CD8-positive, alpha-beta memory T cell (primary cell): ENCODE results near the gene TAPT1. TPM values are rescaled to one million over a fixed set of nuclear protein-coding genes. Genes with fewer than 3 reads are reported as not detected.

ENCODE experiments used
- CTCF ChIA-PET: fragments of 350-600 bp; sonication (Branson Sonifier 250); formaldehyde crosslinking; loops from one replicate; lab custom pipeline; 2021; ENCODE audit warnings: antibody characterized with exemption; lab: Charles Lee
- POLR2A ChIA-PET: fragments of 350-600 bp; sonication (Branson Sonifier 250); formaldehyde crosslinking; loops from one replicate; lab custom pipeline; 2021; ENCODE audit warnings: antibody characterized with exemption; lab: Charles Lee
- DNase-seq, 5 donors: peaks; one replicate each; pipeline versions ENCODE4 v3.0.0 to v3.0.0-alpha.2; 2020 to 2022; ENCODE audit warnings: mixed read lengths in 1 of 5
- H3K27ac ChIP-seq: one replicate; pipeline ENCODE4 v1.7.0; 2013; ENCODE audit warnings: low read depth, mild to moderate bottlenecking, low read length, moderate library complexity
- H3K27me3 ChIP-seq: 2 replicates; pipeline ENCODE4 v1.7.0; 2013; ENCODE audit warnings: low read length, mild to moderate bottlenecking; ENCODE audit not compliant: insufficient read depth, poor library complexity, severe bottlenecking
- H3K36me3 ChIP-seq: 2 replicates; pipeline ENCODE4 v1.7.0; 2013; ENCODE audit warnings: mild to moderate bottlenecking, low read length, moderate library complexity; ENCODE audit not compliant: insufficient read depth
- H3K4me1 ChIP-seq: 2 replicates; pipeline ENCODE4 v1.7.0; 2013; ENCODE audit warnings: mild to moderate bottlenecking, low read length, moderate library complexity; ENCODE audit not compliant: insufficient read depth
- H3K4me3 ChIP-seq: 2 replicates; pipeline ENCODE4 v1.7.0; 2013; ENCODE audit warnings: mild to moderate bottlenecking, low read length
- H3K9me3 ChIP-seq: 2 replicates; pipeline ENCODE4 v1.7.0; 2013; ENCODE audit warnings: mild to moderate bottlenecking, low read length
- H3K27ac Mint-ChIP-seq, 8 donors: one replicate each; pipeline ENCODE4 v1.8.0; 2020 to 2021; ENCODE audit warnings: mixed read lengths in 8 of 8, mild to moderate bottlenecking in 6 of 8, inconsistent platforms in 3 of 8, moderate library complexity in 3 of 8
- H3K27me3 Mint-ChIP-seq, 2 donors: one replicate each; pipeline ENCODE4 v1.8.0; 2020 to 2021; ENCODE audit warnings: mixed read lengths in 2 of 2, mild to moderate bottlenecking in 1 of 2, moderate library complexity in 1 of 2
- H3K36me3 Mint-ChIP-seq, 3 donors: one replicate each; pipeline ENCODE4 v1.8.0; 2020 to 2021; ENCODE audit warnings: mixed read lengths in 3 of 3, inconsistent platforms in 1 of 3, mild to moderate bottlenecking in 1 of 3
- H3K4me1 Mint-ChIP-seq, 3 donors: one replicate each; pipeline ENCODE4 v1.8.0; 2020 to 2021; ENCODE audit warnings: mixed read lengths in 3 of 3, inconsistent platforms in 1 of 3, mild to moderate bottlenecking in 1 of 3
- H3K4me3 Mint-ChIP-seq, 7 donors: one replicate each; pipeline ENCODE4 v1.8.0; 2020 to 2021; ENCODE audit warnings: mixed read lengths in 7 of 7, mild to moderate bottlenecking in 6 of 7, moderate library complexity in 4 of 7, inconsistent platforms in 2 of 7
- H3K9me3 Mint-ChIP-seq, 5 donors: one replicate each; pipeline ENCODE4 v1.8.0; 2020 to 2022; ENCODE audit warnings: mixed read lengths in 5 of 5, mild to moderate bottlenecking in 3 of 5, moderate library complexity in 2 of 5, inconsistent platforms in 1 of 5
- polyA plus RNA-seq: library from polyadenylated mRNA; unstranded; fragments of 300-500 nt; fragmentation: Illumina TruSeq; gene quantifications from one replicate; pipeline ENCODE4 v1.2.3, GENCODE V29; 2021
- total RNA-seq, 2 experiments: library from RNA; stranded (reverse); gene quantifications; one replicate each; pipeline ENCODE4 v1.2.3, GENCODE V29; 2021

The TAPT1 gene
- total and polyA plus RNA-seq, 3 experiments from 2014 or later = 19.1 to 27.6 (median 23.7) TPM

- Histone ChIP-seq H3K9me3 (no peaks in the 10 kb centered on the region), H3K36me3 (no peaks in the 10 kb centered on the region), H3K27ac (no peak overlapping the region), H3K27me3 (no peaks in the 10 kb centered on the region), H3K4me1 (no peaks in the 10 kb centered on the region), H3K4me3 (no peak overlapping the region)
- Mint-ChIP-seq H3K36me3 (peaks cover 0 to 5% (median 0%) of the 10 kb centered on the region in 3 donors), H3K27me3 (peaks cover 12 to 47% of the 10 kb centered on the region in 2 donors), H3K27ac (no peak overlapping the region), H3K4me3 (no peak overlapping the region), H3K4me1 (no peaks in the 10 kb centered on the region), H3K9me3 (peaks cover 12 to 27% (median 22%) of the 10 kb centered on the region in 5 donors)
- DNase-seq = no peak
- ChIA-PET POLR2A (no interaction called here), CTCF (no interaction called here)
Observed at GRCh38 chr4:16140879-16141249, 85.4 kb downstream of the TAPT1 start.

- H3K27ac Mint-ChIP-seq = no peak overlapping the region
- peaks cover 9 to 23% (median 17%) of the 10 kb centered on the region in 5 donors for H3K9me3 Mint-ChIP-seq
- no peak overlapping the region for H3K27ac ChIP-seq
- no peaks in the 10 kb centered on the region for H3K36me3 ChIP-seq
- POLR2A ChIA-PET = no interaction called here
- H3K4me3 Mint-ChIP-seq = no peak overlapping the region
- H3K27me3 ChIP-seq = no peaks in the 10 kb centered on the region
- H3K36me3 Mint-ChIP-seq = peaks cover 0 to 5% (median 0%) of the 10 kb centered on the region in 3 donors
- no peaks in the 10 kb centered on the region for H3K4me1 Mint-ChIP-seq
- no peaks in the 10 kb centered on the region for H3K9me3 ChIP-seq
- DNase-seq = no peak
- H3K27me3 Mint-ChIP-seq = peaks cover 12 to 52% of the 10 kb centered on the region in 2 donors
- H3K4me3 ChIP-seq = no peak overlapping the region
- CTCF ChIA-PET = no interaction called here
- H3K4me1 ChIP-seq = no peaks in the 10 kb centered on the region
Observed at GRCh38 chr4:16140231-16140878, 85.9 kb downstream of the TAPT1 start.

- Mint-ChIP-seq H3K9me3 (peaks cover 5 to 19% (median 13%) of the 10 kb centered on the region in 5 donors), H3K27ac (peak overlapping the region in 1 of 8 donors; percentile 26), H3K4me1 (no peaks in the 10 kb centered on the region), H3K36me3 (peaks cover 0 to 9% (median 0%) of the 10 kb centered on the region in 3 donors), H3K4me3 (no peak overlapping the region), H3K27me3 (peaks cover 12 to 59% of the 10 kb centered on the region in 2 donors)
- ChIA-PET CTCF (no interaction called here), POLR2A (no interaction called here)
- Histone ChIP-seq H3K4me1 (no peaks in the 10 kb centered on the region), H3K36me3 (no peaks in the 10 kb centered on the region), H3K27ac (no peak overlapping the region), H3K27me3 (no peaks in the 10 kb centered on the region), H3K9me3 (no peaks in the 10 kb centered on the region), H3K4me3 (no peak overlapping the region)
- no peak for DNase-seq
Observed at GRCh38 chr4:16139066-16139945, 87.0 kb downstream of the TAPT1 start.

GRCh38 chr4:16136827-16137226 is 89.4 kb downstream of the TAPT1 start:
- Mint-ChIP-seq H3K27me3 (peaks cover 16 to 62% of the 10 kb centered on the region in 2 donors), H3K9me3 (peaks cover 0 to 8% (median 3%) of the 10 kb centered on the region in 5 donors), H3K27ac (no peak overlapping the region), H3K4me3 (no peak overlapping the region), H3K36me3 (peaks cover 0 to 9% (median 0%) of the 10 kb centered on the region in 3 donors), H3K4me1 (no peaks in the 10 kb centered on the region)
- no peak overlapping the region for H3K27ac ChIP-seq
- H3K4me1 ChIP-seq = no peaks in the 10 kb centered on the region
- no peak overlapping the region for H3K4me3 ChIP-seq
- no peaks in the 10 kb centered on the region for H3K36me3 ChIP-seq
- no peaks in the 10 kb centered on the region for H3K9me3 ChIP-seq
- CTCF ChIA-PET = no interaction called here
- no peaks in the 10 kb centered on the region for H3K27me3 ChIP-seq
- POLR2A ChIA-PET = no interaction called here
- no peak for DNase-seq

- no peaks in the 10 kb centered on the region for H3K9me3 ChIP-seq
- H3K27ac ChIP-seq = no peak overlapping the region
- H3K4me3 ChIP-seq = no peak overlapping the region
- H3K27me3 ChIP-seq = no peaks in the 10 kb centered on the region
- Mint-ChIP-seq H3K27me3 (peaks cover 14 to 58% of the 10 kb centered on the region in 2 donors), H3K4me1 (no peaks in the 10 kb centered on the region), H3K9me3 (peaks cover 0 to 5% (median 3%) of the 10 kb centered on the region in 5 donors), H3K27ac (no peak overlapping the region), H3K36me3 (peaks cover 0 to 4% (median 0%) of the 10 kb centered on the region in 3 donors), H3K4me3 (no peak overlapping the region)
- DNase-seq = no peak
- H3K4me1 ChIP-seq = no peaks in the 10 kb centered on the region
- ChIA-PET CTCF (no interaction called here), POLR2A (no interaction called here)
- no peaks in the 10 kb centered on the region for H3K36me3 ChIP-seq
Observed at GRCh38 chr4:16136311-16136710, 90.0 kb downstream of the TAPT1 start.

- Histone ChIP-seq H3K27ac (no peak overlapping the region), H3K9me3 (no peaks in the 10 kb centered on the region), H3K4me3 (no peak overlapping the region), H3K27me3 (no peaks in the 10 kb centered on the region), H3K36me3 (no peaks in the 10 kb centered on the region), H3K4me1 (no peaks in the 10 kb centered on the region)
- POLR2A ChIA-PET = no interaction called here
- no peak overlapping the region for H3K27ac Mint-ChIP-seq
- H3K4me3 Mint-ChIP-seq = no peak overlapping the region
- peaks cover 0 to 4% (median 0%) of the 10 kb centered on the region in 3 donors for H3K36me3 Mint-ChIP-seq
- CTCF ChIA-PET = no interaction called here
- no peaks in the 10 kb centered on the region for H3K4me1 Mint-ChIP-seq
- peaks cover 0 to 3% (median 0%) of the 10 kb centered on the region in 5 donors for H3K9me3 Mint-ChIP-seq
- peaks cover 7 to 34% of the 10 kb centered on the region in 2 donors for H3K27me3 Mint-ChIP-seq
- DNase-seq = no peak
Observed at GRCh38 chr4:16133406-16133805, 92.9 kb downstream of the TAPT1 start.

- Histone ChIP-seq H3K27ac (no peak overlapping the region), H3K36me3 (no peaks in the 10 kb centered on the region), H3K4me1 (no peaks in the 10 kb centered on the region), H3K9me3 (no peaks in the 10 kb centered on the region), H3K27me3 (no peaks in the 10 kb centered on the region), H3K4me3 (no peak overlapping the region)
- Mint-ChIP-seq H3K4me1 (no peaks in the 10 kb centered on the region), H3K4me3 (no peak overlapping the region), H3K27me3 (peaks cover 7 to 20% of the 10 kb centered on the region in 2 donors), H3K36me3 (peaks cover 0 to 4% (median 0%) of the 10 kb centered on the region in 3 donors), H3K27ac (no peak overlapping the region), H3K9me3 (peaks cover 0 to 3% (median 0%) of the 10 kb centered on the region in 5 donors)
- DNase-seq = no peak
- POLR2A ChIA-PET = no interaction called here
- CTCF ChIA-PET = no interaction called here
Observed at GRCh38 chr4:16131293-16131692, 95.0 kb downstream of the TAPT1 start.

GRCh38 chr4:16129336-16129735 is 96.9 kb downstream of the TAPT1 start:
- no peaks in the 10 kb centered on the region for H3K36me3 ChIP-seq
- H3K27ac ChIP-seq = no peak overlapping the region
- Mint-ChIP-seq H3K9me3 (no peaks in the 10 kb centered on the region), H3K36me3 (peaks cover 0 to under 1% (median 0%) of the 10 kb centered on the region in 3 donors), H3K4me1 (no peaks in the 10 kb centered on the region), H3K27me3 (peaks cover 4 to 9% of the 10 kb centered on the region in 2 donors), H3K27ac (no peak overlapping the region), H3K4me3 (no peak overlapping the region)
- H3K9me3 ChIP-seq = no peaks in the 10 kb centered on the region
- H3K4me1 ChIP-seq = no peaks in the 10 kb centered on the region
- no peak for DNase-seq
- H3K27me3 ChIP-seq = no peaks in the 10 kb centered on the region
- ChIA-PET POLR2A (no interaction called here), CTCF (no interaction called here)
- H3K4me3 ChIP-seq = no peak overlapping the region
